T47D (cell line): ENCODE results near the gene AP3M1.
A peak's percentile ranks its signal among the peaks of the same experiment; 100 is the strongest.

Source experiments
- DNase-seq, 2 experiments: peaks; one replicate each; pipeline versions ENCODE4 v3.0.0 to v3.0.0-alpha.2; 2011 to 2012; ENCODE audit warnings: low read depth in 1 of 2, low spot score in 1 of 2
- JUND ChIP-seq: IDR thresholded peaks from 2 replicates; pipeline ENCODE4 v1.6.1; 2012; ENCODE audit warnings: low read depth
- in situ Hi-C: cut with HindIII; loops from 2 replicates; pipeline ENCODE4 v1.10.0; 2016; ENCODE audit warnings: low sequenced_read_pairs, low pct_unique_long_range_greater_than_20kb

The AP3M1 gene

DNA sequence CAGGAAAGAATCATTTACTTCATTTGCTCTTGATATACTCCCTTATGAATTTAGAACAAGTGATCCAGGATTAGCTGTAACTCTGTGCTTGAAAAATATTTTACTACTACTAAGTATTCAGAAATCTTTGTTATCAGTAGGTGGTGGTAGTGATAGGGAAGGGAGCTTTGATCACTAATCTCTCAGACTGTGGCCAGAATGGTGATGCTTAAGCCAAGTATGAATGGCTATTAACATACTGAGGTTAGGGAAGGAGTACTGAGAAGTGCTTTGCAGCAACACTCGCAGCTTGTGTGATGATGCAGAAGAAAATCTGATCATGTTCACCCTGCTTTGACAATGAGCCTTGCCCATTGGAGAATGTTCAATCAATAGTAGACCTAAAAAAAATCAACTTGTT is 29.3 kb downstream of the AP3M1 start:
- DNase-seq = no peak
- in situ Hi-C loops = no loop called here
- no peak for TF ChIP-seq JUND

DNA sequence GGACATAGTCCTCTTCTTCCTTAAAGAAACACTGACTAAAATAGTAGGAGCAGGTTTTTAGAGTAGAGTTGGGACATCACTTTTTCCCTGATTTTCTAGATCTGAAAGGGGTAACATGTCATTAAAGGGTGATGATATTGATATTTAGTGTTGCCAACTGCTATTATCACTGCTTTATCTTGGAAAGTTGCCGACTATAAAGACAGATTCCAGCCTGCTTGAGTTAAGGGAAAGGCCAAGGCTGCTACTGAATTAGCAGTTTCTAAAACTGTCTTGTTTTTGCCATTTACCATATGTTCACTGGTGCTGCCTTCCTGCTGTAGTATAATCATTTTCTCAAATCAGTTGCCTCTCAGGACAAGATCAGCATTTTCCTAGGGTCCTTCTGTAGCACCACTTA is 29.7 kb downstream of the AP3M1 start:
- DNase-seq = no peak
- in situ Hi-C loops = no loop called here
- no peak for TF ChIP-seq JUND

DNA sequence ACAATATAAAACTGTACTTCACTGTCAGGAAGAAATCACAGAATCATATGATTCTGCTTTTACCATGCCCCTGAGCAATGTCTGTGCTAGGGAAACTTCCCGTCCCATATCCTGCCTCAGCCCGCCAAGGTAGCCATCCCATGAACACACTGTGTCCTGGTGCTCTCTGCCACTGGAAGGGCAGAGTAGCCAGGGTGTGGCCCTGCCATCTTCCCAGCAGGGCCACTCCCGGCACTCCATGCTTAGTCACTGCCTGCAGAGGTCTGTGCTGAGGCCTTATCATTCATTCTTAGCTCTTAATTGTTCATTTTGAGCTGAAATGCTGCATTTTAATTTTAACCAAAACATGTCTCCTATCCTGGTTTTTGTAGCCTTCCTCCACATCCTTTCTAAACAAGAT is 31.8 kb downstream of the AP3M1 start:
- in situ Hi-C loops = no loop called here
- no peak for TF ChIP-seq JUND
- DNase-seq = no peak

DNA sequence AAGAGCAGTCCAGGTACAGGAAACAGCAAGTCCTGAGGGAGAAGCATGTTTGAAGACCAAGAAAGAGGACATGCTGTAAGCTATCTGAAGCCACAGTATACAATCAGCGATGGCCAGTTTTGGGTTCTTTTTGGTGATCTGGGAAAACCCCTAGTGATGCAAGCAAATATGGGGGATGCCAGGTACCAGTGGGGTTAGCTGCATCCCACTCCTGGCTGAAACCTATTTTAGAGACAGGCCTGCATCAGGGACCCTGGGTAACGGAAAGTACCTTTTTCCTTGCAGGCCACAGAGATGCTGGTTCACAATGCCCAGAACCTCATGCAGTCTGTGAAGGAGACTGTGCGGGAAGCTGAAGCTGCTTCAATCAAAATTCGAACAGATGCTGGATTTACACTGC is 32.9 kb downstream of the AP3M1 start:
- in situ Hi-C loops = no loop called here
- no peak for DNase-seq
- TF ChIP-seq JUND = no peak

DNA sequence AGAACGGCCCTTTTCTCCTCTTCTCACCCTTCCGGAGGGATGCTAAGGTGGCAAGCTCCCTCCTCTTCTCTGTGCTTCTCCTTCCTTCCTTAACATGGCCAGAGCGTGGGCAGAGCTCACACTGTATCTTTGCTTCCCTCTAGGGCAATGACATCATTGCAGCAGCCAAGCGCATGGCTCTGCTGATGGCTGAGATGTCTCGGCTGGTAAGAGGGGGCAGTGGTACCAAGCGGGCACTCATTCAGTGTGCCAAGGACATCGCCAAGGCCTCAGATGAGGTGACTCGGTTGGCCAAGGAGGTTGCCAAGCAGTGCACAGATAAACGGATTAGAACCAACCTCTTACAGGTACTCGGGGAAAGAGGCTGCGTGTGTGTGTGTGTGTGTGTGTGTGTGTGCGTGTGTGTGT is 36.6 kb downstream of the AP3M1 start:
- DNase-seq = no peak
- no peak for TF ChIP-seq JUND
- in situ Hi-C loops = no loop called here

DNA sequence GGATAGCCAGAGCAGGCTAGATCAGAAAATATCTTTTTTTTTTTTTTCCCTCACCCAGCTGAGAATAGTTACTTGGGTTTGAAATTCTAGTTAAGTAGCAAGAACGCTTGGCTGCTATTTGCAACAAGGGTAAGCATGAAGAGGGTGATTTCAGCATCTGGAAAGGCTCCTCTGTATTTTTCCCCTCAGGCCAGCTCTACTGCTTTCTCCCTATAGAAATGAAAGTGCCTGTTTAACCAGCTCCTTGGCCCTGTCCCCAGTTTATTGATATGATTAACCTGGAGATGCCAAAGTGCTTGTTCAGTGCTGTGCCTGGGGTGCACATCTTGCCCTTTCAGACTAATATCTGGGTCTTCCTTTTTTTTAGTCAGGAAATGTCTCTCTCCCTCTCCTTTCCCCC is 37.1 kb downstream of the AP3M1 start:
- in situ Hi-C loops = no loop called here
- TF ChIP-seq JUND = no peak
- DNase-seq = no peak

DNA sequence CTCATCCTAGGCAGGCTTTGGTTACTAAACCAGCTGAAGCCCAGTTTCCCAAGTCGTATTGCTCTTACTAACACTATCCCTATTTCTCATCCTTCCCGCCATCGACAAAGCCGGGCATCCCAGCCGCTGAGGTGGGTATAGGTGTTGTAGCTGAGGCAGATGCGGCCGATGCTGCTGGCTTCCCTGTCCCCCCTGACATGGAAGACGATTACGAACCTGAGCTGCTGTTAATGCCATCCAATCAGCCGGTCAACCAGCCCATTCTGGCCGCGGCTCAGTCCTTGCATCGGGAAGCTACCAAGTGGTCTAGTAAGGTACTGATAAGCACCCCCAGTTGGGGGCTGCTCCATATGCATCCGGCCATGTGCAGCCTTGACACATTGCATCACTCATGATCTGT is 38.8 kb downstream of the AP3M1 start:
- no peak for DNase-seq
- in situ Hi-C loops = no loop called here
- no peak for TF ChIP-seq JUND

DNA sequence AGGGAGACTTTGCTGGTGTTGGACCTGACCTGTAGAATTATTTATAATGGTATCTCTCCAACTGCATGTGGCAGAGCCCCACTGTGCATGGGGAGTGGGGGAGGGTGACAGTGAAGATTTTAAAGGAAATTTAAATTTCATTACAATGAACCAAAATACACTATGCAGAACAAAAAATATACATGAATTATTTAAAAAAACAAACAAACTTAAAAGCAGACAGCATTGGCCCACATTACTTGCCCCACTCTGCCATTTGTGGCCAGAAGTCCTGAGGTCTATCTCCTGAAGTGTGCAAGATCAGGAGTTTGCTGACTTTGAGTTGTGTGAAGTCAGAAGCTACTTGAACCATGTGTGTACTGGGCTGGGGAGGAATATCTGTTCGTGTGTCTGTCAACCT is 40.5 kb downstream of the AP3M1 start:
- in situ Hi-C loops = no loop called here
- no peak for DNase-seq
- no peak for TF ChIP-seq JUND

DNA sequence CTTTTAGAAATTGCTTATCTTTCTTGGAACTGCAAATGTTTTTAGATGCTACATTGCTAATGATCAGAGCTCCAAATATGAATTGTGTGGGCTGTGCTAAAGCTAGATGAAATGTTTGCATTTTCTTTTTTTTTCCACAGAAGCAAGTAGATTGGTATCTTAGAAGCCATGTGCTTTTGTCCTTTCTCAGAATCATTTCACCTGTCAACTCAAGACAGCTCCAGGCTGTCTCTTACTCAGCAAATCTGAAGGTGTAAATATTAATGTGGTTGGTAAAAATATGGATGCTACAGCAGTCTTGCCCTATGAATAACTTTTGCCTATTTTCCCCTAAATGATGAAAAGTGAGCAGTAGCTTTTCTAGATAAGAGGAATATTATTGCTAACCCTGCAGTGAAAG is 41.2 kb downstream of the AP3M1 start:
- no peak for TF ChIP-seq JUND
- no peak for DNase-seq
- in situ Hi-C loops = no loop called here

DNA sequence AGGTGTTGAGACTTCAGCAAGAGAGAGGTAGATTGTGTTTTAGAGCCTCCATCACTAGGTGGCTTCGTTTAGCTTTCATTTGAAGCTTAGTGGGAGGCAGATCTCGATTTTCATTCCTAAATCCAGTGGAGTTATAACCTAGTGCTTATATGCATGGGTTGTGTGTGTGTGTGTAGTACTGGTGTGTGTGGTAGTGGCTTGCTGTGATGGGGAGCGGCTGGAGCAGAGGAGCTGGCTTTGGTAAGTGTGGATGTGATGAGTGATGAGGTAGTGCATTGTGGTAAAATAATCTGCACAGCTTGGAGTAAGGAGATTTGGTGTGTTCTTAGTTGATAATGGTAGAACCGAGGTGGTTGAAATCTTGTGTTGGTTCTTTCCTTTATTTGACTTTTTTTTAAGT is 43.2 kb downstream of the AP3M1 start:
- no peak for DNase-seq
- no peak for TF ChIP-seq JUND
- in situ Hi-C loops = no loop called here

DNA sequence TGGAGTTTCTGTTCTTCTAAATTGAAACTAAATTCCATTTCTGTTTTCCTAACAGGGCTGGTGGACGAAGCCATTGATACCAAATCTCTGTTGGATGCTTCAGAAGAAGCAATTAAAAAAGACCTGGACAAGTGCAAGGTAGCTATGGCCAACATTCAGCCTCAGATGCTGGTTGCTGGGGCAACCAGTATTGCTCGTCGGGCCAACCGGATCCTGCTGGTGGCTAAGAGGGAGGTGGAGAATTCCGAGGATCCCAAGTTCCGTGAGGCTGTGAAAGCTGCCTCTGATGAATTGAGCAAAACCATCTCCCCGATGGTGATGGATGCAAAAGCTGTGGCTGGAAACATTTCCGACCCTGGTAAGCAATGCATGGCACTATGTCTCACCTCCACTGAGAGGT is 45.6 kb downstream of the AP3M1 start:
- DNase-seq = no peak
- no peak for TF ChIP-seq JUND
- in situ Hi-C loops = no loop called here

DNA sequence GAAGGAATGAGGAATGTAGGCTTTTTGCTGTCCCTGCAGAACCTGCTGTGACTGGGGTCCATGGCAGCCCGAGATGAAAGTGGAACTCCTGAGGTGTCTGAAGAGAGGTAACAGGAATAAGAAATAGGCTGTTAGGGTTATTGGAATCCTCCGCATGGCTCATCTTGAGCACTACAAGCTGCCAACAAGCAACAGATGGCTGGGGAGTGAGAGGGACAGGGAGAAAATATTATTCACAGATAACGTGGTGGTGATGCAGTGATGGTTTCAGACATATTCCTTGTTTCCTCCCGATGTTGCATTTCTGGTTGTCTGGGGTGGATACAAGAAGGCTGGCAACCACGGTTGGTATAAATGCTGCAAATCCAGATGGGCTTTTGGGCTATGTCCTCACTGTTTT is 46.1 kb downstream of the AP3M1 start:
- TF ChIP-seq JUND = no peak
- in situ Hi-C loops = no loop called here
- DNase-seq = no peak

DNA sequence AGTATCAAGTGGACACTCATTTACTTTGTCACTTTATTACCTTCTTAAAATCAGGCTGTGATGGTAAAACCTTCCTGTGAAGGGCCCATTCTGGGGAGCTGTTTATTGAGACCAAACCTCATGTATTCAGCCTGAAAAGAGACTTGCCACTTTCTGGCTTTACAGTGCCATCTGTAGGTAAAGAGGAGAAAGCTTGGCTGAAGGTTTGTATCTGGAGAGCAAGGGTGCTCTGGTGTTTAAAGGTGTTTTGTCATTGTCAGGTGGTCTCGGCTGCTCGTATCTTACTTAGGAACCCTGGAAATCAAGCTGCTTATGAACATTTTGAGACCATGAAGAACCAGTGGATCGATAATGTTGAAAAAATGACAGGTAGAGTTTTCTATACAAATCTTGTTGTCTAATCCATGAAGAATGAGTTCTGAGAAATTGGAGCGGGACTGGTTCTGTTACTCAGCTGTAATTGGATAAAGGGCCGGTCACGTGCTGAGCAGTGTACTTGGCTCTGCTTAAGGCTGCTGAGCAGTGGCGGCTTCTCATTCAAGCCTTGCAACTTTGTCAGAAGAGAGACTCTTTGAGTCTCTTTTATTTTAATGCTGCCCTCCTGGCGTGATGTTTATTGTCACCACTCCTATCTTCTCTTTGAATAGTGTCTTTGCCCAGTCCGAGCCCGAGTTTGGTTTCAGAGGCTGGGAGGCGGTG is 46.9 kb downstream of the AP3M1 start:
- in situ Hi-C loops = no loop called here
- TF ChIP-seq JUND = no peak
- DNase-seq = peak; percentile 58 to 64

DNA sequence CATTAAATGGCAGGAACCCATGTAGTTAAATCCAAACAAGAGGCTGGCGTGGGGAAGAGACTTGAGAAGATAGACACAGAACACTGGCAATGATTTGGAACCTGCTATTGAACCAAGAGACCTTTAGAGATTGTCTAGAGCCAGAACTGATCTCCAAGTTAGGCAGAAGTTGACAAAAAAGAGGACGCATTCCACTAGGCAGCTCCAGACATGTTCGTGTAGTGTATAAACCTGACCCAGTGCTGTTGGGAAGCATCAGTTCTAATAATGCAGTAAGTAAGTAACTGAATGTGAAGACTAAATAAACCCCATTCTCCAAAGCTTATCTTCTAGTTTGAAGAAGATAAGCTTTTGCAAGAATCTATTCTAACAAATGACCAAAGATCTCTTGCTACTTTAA is 50.8 kb downstream of the AP3M1 start:
- in situ Hi-C loops = no loop called here
- no peak for TF ChIP-seq JUND
- no peak for DNase-seq
